GM18505 (cell line): ENCODE measurements around the gene RASGRP3.

Experiments
- ATAC-seq: cut with Tn5 transposase; IDR thresholded peaks from one replicate; pipeline ENCODE4 v1.9.1; 2021; ENCODE audit not compliant: unreplicated experiment
- POLR2A ChIP-seq: IDR thresholded peaks from 4 replicates; pipeline ENCODE4 v1.6.1; 2011; ENCODE audit warnings: borderline replicate concordance; ENCODE audit not compliant: insufficient read depth, insufficient read length; ENCODE audit errors: extremely low read depth

RASGRP3 gene

GRCh38 chr2:33503002-33503401, 26.6 kb downstream of the RASGRP3 start:
- no peak for ATAC-seq
- TF ChIP-seq POLR2A, result no peak

- ATAC-seq, result no peak
- TF ChIP-seq POLR2A, result no peak
Measured at GRCh38 chr2:33505966-33506365, 29.5 kb downstream of the RASGRP3 start.

GRCh38 chr2:33509908-33510585, 33.6 kb downstream of the RASGRP3 start:
- no peak for ATAC-seq
- no peak for TF ChIP-seq POLR2A

- TF ChIP-seq POLR2A, result no peak
- ATAC-seq, result no peak
Measured at GRCh38 chr2:33510586-33510968, 34.1 kb downstream of the RASGRP3 start.

- no peak for TF ChIP-seq POLR2A
- no peak for ATAC-seq
Measured at GRCh38 chr2:33511141-33511540, 34.7 kb downstream of the RASGRP3 start.

GRCh38 chr2:33512112-33512511, 35.7 kb downstream of the RASGRP3 start:
- ATAC-seq, result no peak

GRCh38 chr2:33513480-33513879, 37.0 kb downstream of the RASGRP3 start:
- no peak for ATAC-seq
- TF ChIP-seq POLR2A, result no peak

More at GRCh38 chr2:33512112-33512511, 35.7 kb downstream of the RASGRP3 start:
- TF ChIP-seq POLR2A, result no peak

GRCh38 chr2:33516456-33516995, 40.1 kb downstream of the RASGRP3 start:
- TF ChIP-seq POLR2A, result no peak
- ATAC-seq, result no peak

- no peak for ATAC-seq
- TF ChIP-seq POLR2A, result no peak
Measured at GRCh38 chr2:33518200-33518599, 41.8 kb downstream of the RASGRP3 start.

GRCh38 chr2:33518929-33519328, 42.5 kb downstream of the RASGRP3 start:
- ATAC-seq, result no peak
- no peak for TF ChIP-seq POLR2A

- ATAC-seq, result no peak
- no peak for TF ChIP-seq POLR2A
Measured at GRCh38 chr2:33521791-33522281, 45.4 kb downstream of the RASGRP3 start.

- ATAC-seq, result no peak
- TF ChIP-seq POLR2A, result no peak
Measured at GRCh38 chr2:33522576-33522975, 46.1 kb downstream of the RASGRP3 start.

GRCh38 chr2:33525666-33526065, 49.2 kb downstream of the RASGRP3 start:
- TF ChIP-seq POLR2A, result no peak
- no peak for ATAC-seq

- no peak for ATAC-seq
- TF ChIP-seq POLR2A, result no peak
Measured at GRCh38 chr2:33526132-33526531, 49.7 kb downstream of the RASGRP3 start.
